Activated naive CD4-positive, alpha-beta T cell treated with anti-CD3 and anti-CD28 coated beads, Interleukin-2, amount 50 U/mL, for 72 hours (primary cell): ENCODE measurements around the gene SYT14. TPM values are rescaled to one million over a fixed set of nuclear protein-coding genes. Genes with fewer than 3 reads are reported as not detected.
A peak's percentile ranks its signal among the peaks of the same experiment; 100 is the strongest.
"Not testable (repeated sequence)": the region's sequence is repeated elsewhere in the genome, so short reads cannot be mapped to it uniquely, and the experiment has no call there.

Experiments used
- ATAC-seq, 2 donors: fragments of 150-1000 bp; cut with Tn5 transposase; 2 replicates each; pipeline ENCODE4 v1.10.0; 2021; ENCODE audit warnings: mild to moderate bottlenecking in 2 of 2, moderate library complexity in 2 of 2
- DNase-seq, 2 donors: peaks; one replicate each; pipeline ENCODE4 v3.0.0; 2021 to 2022; ENCODE audit warnings: low spot score in 2 of 2
- H3K27ac Mint-ChIP-seq, 2 donors: one replicate each; pipeline ENCODE4 v1.8.0; 2022; ENCODE audit warnings: mild to moderate bottlenecking in 2 of 2, mixed read lengths in 2 of 2
- H3K36me3 Mint-ChIP-seq, 2 donors: one replicate each; pipeline ENCODE4 v1.8.0; 2022; ENCODE audit warnings: mixed read lengths in 2 of 2
- H3K9me3 Mint-ChIP-seq, 2 donors: one replicate each; pipeline ENCODE4 v1.8.0; 2022; ENCODE audit warnings: mixed read lengths in 2 of 2
- total RNA-seq, 2 donors: library from RNA; stranded (reverse); gene quantifications; one replicate each; pipeline ENCODE4 v1.2.3, GENCODE V29; 2022

Gene SYT14
- total RNA-seq = not detected

DNA sequence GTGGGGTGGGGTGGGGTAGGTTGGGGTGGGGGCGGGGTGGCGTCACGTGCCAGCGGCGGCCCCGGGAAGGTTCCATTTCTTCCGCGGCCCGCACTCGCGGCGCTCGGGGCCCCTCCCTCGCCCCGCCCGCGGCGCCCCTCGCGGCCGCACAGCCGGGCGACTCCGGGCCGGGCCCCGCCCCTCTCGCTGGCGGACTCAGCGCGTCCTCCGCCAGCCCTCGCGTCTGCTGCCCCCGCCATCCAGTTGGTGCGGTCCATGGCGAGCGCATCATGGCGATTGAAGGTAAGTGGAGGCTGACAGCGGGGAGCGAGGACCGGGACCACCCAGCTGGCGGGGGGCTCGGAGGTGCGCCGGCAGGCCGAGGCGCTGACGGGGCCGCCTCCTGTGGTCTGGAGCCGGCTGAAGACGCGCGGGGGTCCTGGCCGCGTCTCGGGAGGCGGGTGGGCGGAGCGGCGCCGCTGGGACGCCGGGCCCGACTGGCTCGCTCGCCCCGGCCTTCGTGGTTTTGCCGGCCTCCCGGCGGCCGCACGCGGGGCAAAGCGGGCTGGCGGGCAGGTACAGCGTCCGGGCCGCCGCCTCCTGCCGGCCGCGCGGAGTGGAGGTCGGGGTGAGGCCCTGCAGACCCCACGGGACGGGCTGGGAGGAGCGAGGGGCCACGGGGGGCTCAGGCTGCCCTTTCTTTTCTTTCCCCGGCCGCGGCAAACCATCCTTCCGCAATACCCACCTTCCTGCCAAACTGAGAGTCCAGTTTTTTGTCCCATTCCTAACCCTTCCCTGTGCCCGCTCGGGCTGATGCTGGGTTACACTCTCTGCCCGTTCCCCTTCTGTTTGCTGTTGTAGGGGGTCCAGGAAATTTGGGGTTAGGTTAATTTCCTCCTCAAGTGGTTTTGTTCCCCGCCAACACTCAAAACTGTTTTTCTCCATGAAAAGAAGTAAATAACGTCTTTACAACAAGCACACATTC, at the start of gene SYT14:
Gene SYT14, plus strand, starts transcription at position 222 of the 964 bp plus-strand sequence. Its CDS starts 48 bp downstream, at position 270.
- ATAC-seq (peak in 1 of 2 donors; percentile 60), DNase-seq (no peak)
- Mint-ChIP-seq H3K9me3 (peaks cover 0 to 8% of the 10 kb centered on the region in 2 donors), H3K36me3 (peaks cover 6 to 23% of the 10 kb centered on the region in 2 donors), H3K27ac (no peak within 1 kb of the TSS)

DNA sequence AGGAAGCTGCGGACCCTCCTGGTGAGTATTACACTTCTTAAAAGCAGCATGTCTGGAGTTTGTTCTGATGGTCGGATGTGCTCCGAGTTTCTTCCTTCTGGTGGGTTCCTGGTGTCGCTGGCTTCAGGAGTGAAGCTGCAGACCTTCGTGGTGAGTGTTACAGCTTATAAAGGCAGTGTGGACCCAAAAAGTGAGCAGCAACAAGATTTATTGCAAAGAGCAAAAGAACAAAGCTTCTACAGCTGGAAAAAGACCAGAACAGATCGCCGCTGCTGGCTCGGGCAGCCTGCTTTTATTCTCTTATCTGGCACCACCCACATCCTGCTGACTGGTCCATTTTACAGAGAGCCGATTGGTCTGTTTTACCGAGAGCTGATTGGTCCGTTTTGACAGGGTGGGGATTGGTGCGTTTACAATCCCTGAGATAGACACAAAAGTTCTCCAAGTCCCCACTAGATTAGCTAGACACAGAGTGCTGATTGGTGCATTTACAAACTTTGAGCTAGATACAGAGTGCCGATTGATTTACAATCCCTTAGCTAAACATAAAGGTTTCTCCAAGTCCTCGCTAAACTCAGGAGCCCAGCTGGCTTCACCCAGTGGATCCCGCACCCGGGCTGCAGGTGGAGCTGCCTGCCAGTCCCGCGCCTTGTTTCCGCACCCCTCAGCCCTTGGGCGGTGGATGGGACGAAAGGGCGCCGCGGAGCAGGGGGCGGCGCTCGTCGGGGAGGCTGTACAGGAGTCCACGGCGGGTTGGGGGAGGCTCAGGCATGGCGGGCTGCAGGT, 49.5 kb upstream of the SYT14 start:
- not testable (repeated sequence) for DNase-seq, H3K27ac Mint-ChIP-seq, ATAC-seq, H3K9me3 Mint-ChIP-seq, H3K36me3 Mint-ChIP-seq

DNA sequence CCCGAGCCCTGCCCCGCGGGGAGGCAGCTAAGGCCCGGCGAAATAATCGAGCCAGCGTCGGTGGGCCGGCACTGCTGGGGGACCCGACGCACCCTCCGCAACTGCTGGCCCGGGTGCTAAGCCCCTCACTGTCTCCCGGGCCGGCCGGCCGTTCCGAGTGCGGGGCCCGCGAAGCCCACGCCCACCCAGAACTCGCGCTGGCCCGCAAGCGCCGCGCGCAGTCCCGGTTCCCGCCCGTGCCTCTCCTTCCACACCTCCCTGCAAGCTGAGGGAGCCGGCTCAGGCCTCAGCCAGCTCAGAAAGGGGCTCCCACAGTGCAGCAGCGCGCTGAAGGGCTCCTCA, 49.0 kb upstream of the SYT14 start:
- H3K36me3 Mint-ChIP-seq = no peaks in the 10 kb centered on the region
- H3K9me3 Mint-ChIP-seq = no peaks in the 10 kb centered on the region
- no peak for ATAC-seq
- H3K27ac Mint-ChIP-seq = no peak overlapping the region
- no peak for DNase-seq

DNA sequence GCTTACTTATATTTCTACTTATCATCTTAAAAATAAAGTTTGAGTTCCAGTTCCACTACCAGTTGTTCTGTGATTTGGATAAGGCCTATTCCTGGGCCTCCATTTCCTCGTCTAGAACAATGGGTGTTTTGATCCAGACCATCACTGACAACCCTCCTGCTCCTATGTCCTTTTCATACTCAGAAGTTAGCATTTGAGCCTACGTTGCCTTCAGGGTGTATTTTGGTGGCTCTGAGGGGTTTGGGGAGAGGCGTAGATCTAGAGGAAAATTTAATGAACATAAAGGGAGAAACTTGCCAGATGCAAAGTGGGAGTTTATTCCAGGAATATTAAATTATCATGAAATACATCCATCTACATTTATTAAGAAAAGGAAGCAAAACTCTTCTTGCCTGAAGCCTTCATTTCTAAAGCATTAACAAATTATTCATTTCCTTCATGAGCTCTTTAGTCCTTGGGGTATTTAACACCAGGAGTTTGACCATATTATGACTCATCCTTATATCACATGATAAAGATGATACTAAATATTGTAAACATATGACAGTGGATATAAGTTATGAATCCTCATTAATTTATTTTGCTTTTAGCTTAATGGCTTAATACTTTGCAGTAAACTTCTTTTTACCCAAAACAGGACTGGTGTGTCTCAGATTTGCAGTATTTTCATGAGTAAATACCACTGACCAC, 47.2 kb upstream of the SYT14 start:
- Mint-ChIP-seq H3K36me3 (no peaks in the 10 kb centered on the region), H3K27ac (no peak overlapping the region), H3K9me3 (no peaks in the 10 kb centered on the region)
- no peak for DNase-seq
- ATAC-seq = no peak

DNA sequence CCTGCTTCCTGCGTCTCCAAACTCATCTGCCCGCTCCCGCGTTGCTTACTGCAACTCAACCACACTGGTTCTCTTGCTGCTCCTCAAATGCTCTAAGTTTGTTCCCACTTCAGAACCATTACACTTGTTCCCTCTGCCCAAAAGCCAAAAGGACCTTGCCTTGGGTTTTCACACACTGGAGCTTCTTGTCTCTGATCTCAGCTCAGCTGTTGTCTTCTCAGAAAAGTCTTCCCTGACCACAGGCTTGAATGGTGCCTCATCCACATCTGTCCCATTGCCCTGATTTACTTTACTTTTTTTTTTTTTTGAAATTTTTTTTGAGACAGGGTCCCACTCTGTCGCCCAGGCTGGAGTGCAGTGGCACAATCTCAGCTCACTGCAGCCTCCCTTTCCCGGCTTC, 44.3 kb upstream of the SYT14 start:
- no peaks in the 10 kb centered on the region for H3K36me3 Mint-ChIP-seq
- ATAC-seq (no peak), DNase-seq (no peak)
- no peak overlapping the region for H3K27ac Mint-ChIP-seq
- no peaks in the 10 kb centered on the region for H3K9me3 Mint-ChIP-seq

GRCh38 chr1:209895709-209896108, 42.3 kb upstream of the SYT14 start:
- ATAC-seq (no peak), DNase-seq (no peak)
- no peaks in the 10 kb centered on the region for H3K36me3 Mint-ChIP-seq
- no peaks in the 10 kb centered on the region for H3K9me3 Mint-ChIP-seq
- H3K27ac Mint-ChIP-seq = no peak overlapping the region

GRCh38 chr1:209896346-209896745, 41.7 kb upstream of the SYT14 start:
- no peak for ATAC-seq

DNA sequence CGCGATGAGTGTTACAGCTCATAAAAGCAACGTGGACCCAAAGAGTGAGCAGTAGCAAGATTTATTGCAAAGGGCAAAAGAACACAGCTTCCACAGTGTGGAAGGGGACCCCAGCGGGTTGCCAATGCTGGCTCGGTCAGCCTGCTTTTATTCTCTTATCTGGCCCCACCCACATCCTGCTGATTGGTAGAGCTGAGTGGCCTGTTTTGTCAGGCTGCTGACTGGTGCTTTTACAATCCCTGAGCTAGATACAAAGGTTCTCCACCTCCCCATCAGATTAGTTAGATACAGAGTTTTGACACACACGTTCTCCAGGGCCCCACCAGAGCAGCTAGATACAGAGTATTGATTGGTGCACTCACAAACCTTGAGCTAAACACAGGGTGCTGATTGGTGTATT, 39.7 kb upstream of the SYT14 start:
- not testable (repeated sequence) for ATAC-seq, H3K36me3 Mint-ChIP-seq, H3K9me3 Mint-ChIP-seq, DNase-seq, H3K27ac Mint-ChIP-seq

More at GRCh38 chr1:209896346-209896745, 41.7 kb upstream of the SYT14 start:
- Mint-ChIP-seq H3K36me3 (no peaks in the 10 kb centered on the region), H3K9me3 (no peaks in the 10 kb centered on the region), H3K27ac (no peak overlapping the region)
- DNase-seq = no peak

GRCh38 chr1:209898851-209899250, 39.2 kb upstream of the SYT14 start:
- H3K9me3 Mint-ChIP-seq, ATAC-seq, DNase-seq, H3K36me3 Mint-ChIP-seq, H3K27ac Mint-ChIP-seq: not testable (repeated sequence)

DNA sequence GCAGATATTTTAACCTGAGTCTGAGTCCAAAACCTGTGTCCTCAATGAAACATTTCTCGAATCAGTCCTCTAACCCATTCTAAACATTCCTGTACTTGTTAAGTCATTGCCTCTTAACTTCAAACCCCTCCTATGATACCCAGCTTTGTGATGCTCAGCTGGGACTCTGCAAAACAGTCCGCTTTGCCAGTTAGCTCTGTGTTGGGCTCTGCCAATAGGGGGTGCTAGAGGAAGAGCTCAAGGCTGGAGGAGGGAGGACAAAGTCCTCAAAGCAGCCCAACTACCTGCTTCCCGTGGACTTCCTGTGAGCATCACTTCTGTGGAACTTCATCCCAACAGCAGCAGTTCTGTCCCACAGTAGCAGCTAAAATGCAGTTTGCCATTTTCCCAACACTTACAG, 38.1 kb upstream of the SYT14 start:
- H3K9me3 Mint-ChIP-seq = no peaks in the 10 kb centered on the region
- DNase-seq = peak in 1 of 2 donors; percentile 49
- ATAC-seq = peak in 1 of 2 donors; percentile 60
- H3K36me3 Mint-ChIP-seq = no peaks in the 10 kb centered on the region
- H3K27ac Mint-ChIP-seq = no peak overlapping the region

GRCh38 chr1:209900734-209901133, 37.3 kb upstream of the SYT14 start:
- no peak for ATAC-seq
- no peak for DNase-seq

DNA sequence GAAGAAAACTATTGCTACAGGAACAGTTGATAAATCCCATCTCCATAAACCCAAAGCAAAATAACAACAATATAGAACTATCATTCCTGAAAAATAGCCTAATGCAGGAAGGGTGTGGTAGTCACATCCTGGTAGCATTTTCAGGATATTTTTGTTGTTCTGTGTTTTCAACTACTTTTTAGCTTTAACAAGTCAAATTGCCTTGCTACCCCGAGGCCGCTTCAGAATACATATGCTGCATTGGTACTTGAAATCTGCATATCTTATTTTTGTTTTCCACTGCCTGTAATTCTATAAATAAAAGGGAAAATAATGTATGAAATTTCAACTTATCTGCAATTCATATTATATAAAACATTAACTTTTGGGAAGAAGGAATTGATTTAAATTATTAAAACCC, 36.8 kb upstream of the SYT14 start:
- Mint-ChIP-seq H3K36me3 (no peaks in the 10 kb centered on the region), H3K9me3 (no peaks in the 10 kb centered on the region), H3K27ac (no peak overlapping the region)
- ATAC-seq = no peak
- no peak for DNase-seq

More at GRCh38 chr1:209900734-209901133, 37.3 kb upstream of the SYT14 start:
- H3K9me3 Mint-ChIP-seq = no peaks in the 10 kb centered on the region
- H3K27ac Mint-ChIP-seq = no peak overlapping the region
- no peaks in the 10 kb centered on the region for H3K36me3 Mint-ChIP-seq

GRCh38 chr1:209904774-209905173, 33.2 kb upstream of the SYT14 start:
- H3K27ac Mint-ChIP-seq, H3K36me3 Mint-ChIP-seq, DNase-seq, ATAC-seq, H3K9me3 Mint-ChIP-seq: not testable (repeated sequence)

- Mint-ChIP-seq H3K9me3 (no peaks in the 10 kb centered on the region), H3K36me3 (no peaks in the 10 kb centered on the region)
- no peak for ATAC-seq
These were observed 26.3 kb upstream of the SYT14 start for GRCh38 chr1:209911746-209912145.

DNA sequence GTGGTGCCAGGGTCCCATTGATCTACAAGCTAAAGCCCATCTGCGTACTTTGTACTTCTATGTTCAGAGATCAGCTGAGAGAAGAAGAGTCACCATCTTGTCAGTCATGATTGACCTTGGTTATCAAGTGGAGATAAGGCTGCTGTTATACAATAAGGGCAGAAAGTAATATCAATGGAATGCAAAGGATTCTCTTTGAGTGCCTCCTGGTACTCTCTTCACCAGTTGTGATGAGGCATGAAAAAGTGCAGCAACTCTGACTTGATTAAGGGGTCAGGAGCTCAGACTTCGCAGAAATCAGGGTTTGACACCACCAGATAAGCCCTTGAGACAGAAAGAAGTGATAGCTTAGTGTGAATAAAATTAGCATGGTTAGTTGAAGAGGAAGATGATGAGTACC, 25.7 kb upstream of the SYT14 start:
- ATAC-seq (no peak), DNase-seq (no peak)
- Mint-ChIP-seq H3K27ac (no peak overlapping the region), H3K36me3 (no peaks in the 10 kb centered on the region), H3K9me3 (no peaks in the 10 kb centered on the region)

More at GRCh38 chr1:209911746-209912145, 26.3 kb upstream of the SYT14 start:
- no peak overlapping the region for H3K27ac Mint-ChIP-seq
- no peak for DNase-seq

- H3K9me3 Mint-ChIP-seq, H3K36me3 Mint-ChIP-seq, DNase-seq, H3K27ac Mint-ChIP-seq, ATAC-seq: not testable (repeated sequence)
These were observed 18.4 kb upstream of the SYT14 start for GRCh38 chr1:209919637-209920036.

GRCh38 chr1:209920844-209921243, 17.2 kb upstream of the SYT14 start:
- H3K27ac Mint-ChIP-seq = no peak overlapping the region
- H3K36me3 Mint-ChIP-seq = peaks cover 0 to 8% of the 10 kb centered on the region in 2 donors
- DNase-seq (no peak), ATAC-seq (no peak)
- peaks cover 6 to 7% of the 10 kb centered on the region in 2 donors for H3K9me3 Mint-ChIP-seq
